ENCODE data around the gene SLC7A11.

The SLC7A11 gene

DNA sequence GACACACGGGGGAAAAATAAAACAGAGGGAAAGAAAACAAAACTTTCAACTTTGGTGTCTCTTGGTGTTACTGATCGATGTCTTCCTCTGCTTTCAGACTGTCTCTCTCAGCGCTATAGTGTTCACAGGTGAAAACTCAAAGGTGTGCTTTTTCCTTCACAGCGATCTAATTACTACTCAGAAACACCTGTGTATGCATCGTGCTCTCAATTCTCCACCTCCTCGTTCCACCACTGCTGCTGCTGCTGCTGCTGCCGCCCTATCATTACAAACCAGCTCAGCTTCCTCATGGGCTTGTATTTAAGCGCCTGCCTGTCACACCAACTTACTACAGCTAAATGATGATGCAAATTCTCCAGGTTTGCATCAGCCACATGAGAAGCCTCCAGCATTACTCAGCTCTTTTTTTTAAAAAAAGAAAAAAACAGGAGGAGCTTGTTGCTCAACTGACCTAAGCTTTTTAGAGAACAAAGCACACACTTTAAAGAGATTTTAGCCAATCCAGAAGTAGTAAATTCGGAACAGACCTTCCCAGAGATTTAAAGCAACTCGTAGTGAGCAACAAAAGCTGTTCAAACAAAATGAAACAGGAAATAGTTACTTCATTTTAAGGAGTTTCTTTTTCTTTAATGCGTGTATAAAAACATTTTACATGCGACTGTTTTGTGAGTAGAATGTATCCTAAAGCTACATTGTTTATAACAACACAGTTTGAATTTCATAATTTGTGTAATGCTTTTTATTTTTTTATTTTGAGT lies at the start of gene SLC7A11:
TSS of gene SLC7A11 (minus strand) at position 274 of the 758 bp plus-strand sequence. CDS start 280 bp downstream, outside the sequence.
- DNase-seq (ENCODE audit: low spot score) = peak; percentile 80

- no peak for DNase-seq (ENCODE audit: low spot score)
These were observed 49.3 kb upstream of the SLC7A11 start for GRCh38 chr4:138291431-138291830.

DNA sequence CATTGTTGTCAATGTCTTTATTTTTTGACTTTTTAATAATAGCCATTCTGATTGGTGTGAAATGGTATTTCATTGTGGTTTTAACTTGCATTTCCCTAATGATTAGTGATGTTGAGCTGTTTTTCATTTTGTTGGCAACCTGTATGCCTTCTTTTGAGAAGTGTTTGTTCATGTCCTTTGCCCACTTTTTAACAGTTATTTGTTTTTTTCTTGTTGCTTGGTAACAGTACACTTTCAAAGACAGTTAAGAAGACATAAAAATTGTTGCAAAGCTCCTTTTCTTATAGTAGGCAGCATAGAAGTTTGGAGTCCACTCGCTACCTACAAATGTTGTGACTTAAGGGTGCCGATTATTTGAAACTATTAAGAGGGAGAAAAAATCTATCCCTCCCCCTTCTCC lies 48.7 kb upstream of the SLC7A11 start:
- DNase-seq (ENCODE audit: low spot score) = no peak

- no peak for DNase-seq (ENCODE audit: low spot score)
These were observed 37.1 kb upstream of the SLC7A11 start for GRCh38 chr4:138279286-138279685.

DNA sequence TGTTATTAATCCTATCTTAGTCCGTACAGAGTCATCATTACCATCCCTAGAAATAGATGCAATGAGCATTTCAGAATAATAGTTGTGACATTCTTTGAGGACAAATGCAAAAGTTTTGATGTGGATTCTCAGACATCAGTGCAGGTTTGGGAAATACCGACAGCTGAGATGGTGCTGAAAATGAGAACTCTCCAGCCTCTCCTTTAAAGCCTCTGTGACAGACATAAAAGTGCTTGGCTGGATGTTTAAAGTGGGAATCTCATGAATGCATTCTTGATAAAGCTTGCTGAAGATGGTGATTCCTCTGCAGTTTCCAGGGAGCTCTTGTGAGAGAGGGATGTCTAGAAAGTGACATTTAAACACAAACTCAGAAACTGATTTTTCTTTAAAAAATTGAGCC lies 35.0 kb upstream of the SLC7A11 start:
- DNase-seq (ENCODE audit: low spot score) = no peak

DNA sequence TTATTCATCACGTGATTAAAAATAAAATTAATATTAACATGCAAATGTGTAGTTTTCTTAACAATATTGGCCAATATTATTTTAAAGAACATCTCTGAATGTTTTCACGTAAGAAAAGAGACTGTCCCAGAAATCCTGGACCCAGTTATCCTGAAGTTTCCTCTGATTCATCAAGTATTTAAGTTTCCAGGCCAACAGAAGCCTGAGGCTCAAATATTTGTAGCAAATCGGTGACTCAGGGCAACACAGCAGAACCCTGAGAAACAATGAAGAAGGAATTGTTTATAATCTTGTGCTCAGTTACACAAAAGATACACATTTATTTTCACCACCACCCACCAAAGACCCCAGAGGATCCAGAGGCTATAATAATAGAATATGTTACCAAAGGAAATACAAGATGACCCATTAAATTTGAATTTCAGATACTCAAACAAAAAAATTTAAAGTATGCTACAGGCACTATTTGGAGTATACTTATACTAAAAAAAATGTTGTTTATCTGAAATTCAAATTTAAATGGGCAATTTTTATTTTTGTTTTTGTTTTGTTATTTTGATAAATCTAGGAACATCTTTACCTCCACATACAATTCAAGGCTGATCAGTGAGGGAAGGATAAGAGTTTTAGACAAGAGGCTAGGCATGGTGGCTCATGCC lies 33.9 kb upstream of the SLC7A11 start:
- DNase-seq (ENCODE audit: low spot score) = peak; percentile 63

GRCh38 chr4:138275216-138275615 lies 33.1 kb upstream of the SLC7A11 start:
- no peak for DNase-seq (ENCODE audit: low spot score)

DNA sequence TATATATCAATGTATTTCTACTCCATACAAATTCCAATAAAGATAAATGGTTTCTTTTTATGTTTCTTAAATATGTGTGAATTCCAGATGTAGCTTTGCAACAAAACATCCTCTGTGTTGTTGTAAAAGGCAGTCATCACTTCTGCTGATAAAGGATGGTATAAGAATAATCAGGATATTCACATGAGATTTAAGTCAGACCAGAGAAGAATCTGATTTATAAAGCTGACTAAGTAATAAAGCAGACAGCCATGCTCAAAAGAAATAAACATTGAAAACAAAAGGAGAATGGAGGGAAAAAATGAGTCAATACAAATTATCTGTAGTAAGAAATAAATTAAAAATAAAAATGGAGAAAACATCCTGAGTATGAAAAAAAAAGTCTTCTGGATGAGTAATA lies 27.0 kb upstream of the SLC7A11 start:
- peak; percentile 54 for DNase-seq (ENCODE audit: low spot score)

DNA sequence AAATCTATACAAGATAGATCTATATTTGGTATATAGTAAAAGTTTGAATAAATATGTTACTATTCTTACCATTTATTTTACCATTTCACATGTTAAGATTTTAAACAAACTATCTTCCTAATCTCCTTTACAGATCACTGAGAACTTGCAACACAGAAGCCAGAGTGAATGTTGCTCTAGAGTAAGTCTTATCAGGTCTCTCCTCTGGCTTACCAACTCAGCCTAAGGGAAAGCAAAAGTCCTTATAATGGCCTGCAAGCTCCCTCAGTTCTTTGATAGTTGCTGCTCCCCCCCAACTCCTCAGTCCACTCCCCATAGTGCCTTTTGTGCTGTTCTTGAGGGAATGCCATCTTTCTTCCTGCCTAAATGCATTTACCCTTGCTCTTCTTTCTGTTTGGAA lies 25.7 kb upstream of the SLC7A11 start:
- no peak for DNase-seq (ENCODE audit: low spot score)

- no peak for DNase-seq (ENCODE audit: low spot score)
These were observed 24.8 kb upstream of the SLC7A11 start for GRCh38 chr4:138266948-138267347.

GRCh38 chr4:138263247-138263816 lies 21.2 kb upstream of the SLC7A11 start:
- no peak for DNase-seq (ENCODE audit: low spot score)

GRCh38 chr4:138262469-138262868 lies 20.3 kb upstream of the SLC7A11 start:
- DNase-seq (ENCODE audit: low spot score) = no peak

- DNase-seq (ENCODE audit: low spot score) = no peak
These were observed 19.9 kb upstream of the SLC7A11 start for GRCh38 chr4:138262030-138262429.

GRCh38 chr4:138259824-138260223 lies 17.7 kb upstream of the SLC7A11 start:
- DNase-seq (ENCODE audit: low spot score) = peak; percentile 83

DNA sequence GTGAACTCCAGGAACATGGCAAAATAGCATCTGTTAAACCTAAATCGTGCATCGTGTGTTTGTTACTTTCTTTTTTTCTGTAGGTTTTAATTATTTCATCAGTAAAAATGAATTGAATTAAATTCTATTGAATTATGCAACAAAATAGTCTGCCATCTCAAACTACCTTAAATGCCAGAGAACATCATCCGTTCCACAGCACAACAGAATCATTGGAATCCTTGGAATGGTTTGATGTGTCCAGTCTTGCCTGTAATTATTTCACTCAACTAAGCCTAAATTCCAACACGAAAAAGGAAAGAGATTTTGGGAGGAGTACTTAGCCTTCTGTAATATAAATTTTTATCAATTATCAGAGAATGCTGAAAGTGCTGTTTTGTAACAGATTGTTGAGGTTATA lies 17.1 kb upstream of the SLC7A11 start:
- no peak for DNase-seq (ENCODE audit: low spot score)

DNA sequence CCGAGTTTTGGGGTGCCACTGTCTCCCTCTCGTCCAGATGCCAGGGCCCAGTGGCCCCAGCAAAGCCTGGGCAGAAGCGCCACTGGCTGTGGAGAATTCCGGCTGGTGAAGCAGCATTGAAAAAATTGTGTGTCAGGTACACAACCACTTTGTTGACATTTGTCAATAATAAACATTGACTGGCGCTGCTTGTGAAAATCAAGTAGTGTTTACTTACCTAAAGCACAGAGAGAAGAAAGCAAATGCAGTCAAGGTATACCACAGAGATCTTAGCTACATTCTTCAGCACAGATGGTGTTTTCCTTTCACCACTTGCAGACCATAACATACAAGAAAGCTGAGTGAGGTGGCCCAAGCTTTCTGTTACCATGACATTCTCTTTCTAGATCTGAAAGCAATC lies 14.5 kb upstream of the SLC7A11 start:
- no peak for DNase-seq (ENCODE audit: low spot score)

- no peak for DNase-seq (ENCODE audit: low spot score)
These were observed 13.9 kb upstream of the SLC7A11 start for GRCh38 chr4:138255917-138256597.

DNA sequence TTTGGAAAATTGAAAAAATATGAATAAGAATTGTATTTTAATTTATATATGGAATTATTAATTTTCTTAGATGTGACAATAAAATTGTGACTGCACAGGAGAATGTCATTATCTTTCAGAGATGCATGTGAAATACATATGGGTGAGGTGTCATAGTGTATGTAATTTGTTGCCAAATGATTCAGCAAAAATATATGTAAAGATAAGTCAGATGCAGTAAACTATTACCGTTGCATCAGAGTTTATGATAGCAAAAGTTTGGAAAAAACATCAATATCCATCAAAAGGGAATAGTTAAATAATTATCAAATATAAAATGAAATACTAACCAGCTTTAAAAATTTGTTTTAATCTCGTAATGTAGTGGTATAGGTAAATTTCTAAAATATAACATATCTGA lies 10.4 kb upstream of the SLC7A11 start:
- DNase-seq (ENCODE audit: low spot score) = no peak

GRCh38 chr4:138251938-138252337 lies 9.8 kb upstream of the SLC7A11 start:
- DNase-seq (ENCODE audit: low spot score) = no peak

DNA sequence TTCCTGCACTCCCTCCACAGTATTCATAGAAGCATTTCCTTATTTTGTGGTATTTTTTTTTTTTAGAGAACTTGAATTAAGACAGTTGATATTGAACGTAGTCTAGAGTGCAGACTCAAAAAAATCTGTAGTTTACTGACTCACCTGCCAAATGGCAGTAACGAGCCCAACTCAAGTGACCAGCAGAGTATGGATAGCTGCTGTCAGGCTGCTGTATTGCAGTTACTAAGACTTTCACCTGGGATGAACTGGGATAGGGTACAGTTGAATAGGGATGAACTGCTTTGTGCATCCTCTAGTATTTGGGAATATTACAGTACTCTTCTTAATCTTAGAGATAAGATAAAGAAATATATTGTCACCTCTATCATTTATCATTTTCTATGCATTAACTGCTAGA lies 7.0 kb upstream of the SLC7A11 start:
- DNase-seq (ENCODE audit: low spot score) = no peak

- DNase-seq (ENCODE audit: low spot score) = no peak
These were observed 5.9 kb upstream of the SLC7A11 start for GRCh38 chr4:138248058-138248457.

DNA sequence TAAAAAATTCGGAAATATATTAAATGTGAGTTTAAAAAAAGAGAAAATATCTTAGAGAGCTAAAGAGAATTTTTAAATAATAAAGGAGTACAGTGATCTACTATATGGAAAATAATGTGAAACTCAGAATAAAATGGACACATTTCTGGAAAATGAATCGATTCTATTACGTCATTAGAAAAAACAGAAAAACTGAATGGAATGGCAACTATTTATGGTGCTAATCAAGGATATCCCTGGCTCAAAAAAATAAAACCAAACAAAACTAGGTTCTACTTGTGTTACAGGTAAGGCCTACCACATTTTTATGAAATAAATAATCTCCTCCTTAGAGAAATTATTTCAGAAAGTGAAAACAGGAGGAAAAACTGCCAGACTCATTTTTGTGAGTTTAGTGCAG lies 5.5 kb upstream of the SLC7A11 start:
- no peak for DNase-seq (ENCODE audit: low spot score)

DNA sequence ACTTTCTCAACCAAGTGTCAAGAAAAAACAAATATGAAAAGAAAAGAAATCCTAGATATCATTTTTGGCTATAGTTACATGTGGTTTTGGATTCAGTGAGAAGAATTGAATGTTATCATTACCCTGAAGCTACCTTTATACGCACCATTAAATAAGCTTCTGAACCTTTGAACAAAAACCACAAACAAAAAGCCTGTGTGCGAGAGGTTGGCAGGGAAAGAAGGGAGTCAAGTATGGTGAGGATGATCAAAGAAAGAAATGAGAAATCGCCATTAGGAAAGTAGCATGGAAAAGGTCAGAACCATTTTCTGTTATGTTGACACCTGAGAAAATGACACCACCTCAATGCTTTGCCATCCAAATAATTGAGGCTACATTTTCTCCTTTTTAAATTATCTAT lies 1.2 kb upstream of the SLC7A11 start:
- DNase-seq (ENCODE audit: low spot score) = no peak
